ENCODE measurements around the gene NR4A3. TPM values are rescaled to one million over a fixed set of nuclear protein-coding genes. Genes with fewer than 3 reads are reported as not detected.

NR4A3 gene
- total RNA-seq, 4 donors from 2014 or later, result 1.8 to 34.0 (median 3.8) TPM

- ATAC-seq, result no peak
- DNase-seq, result no peak
- Histone ChIP-seq H3K4me3 (no peak overlapping the region), H3K4me1 (no peaks in the 10 kb centered on the region), H3K9me3 (no peaks in the 10 kb centered on the region), H3K27me3 (no peaks in the 10 kb centered on the region), H3K36me3 (peaks cover 0 to 3% of the 10 kb centered on the region in 2 donors), H3K27ac (no peak overlapping the region)
- no peak for TF ChIP-seq POLR2A (IDR thresholded peaks at IDR 0.05)
- no peak for TF ChIP-seq CTCF (IDR thresholded peaks at IDR 0.05 in 4 of 5, conservative IDR thresholded peaks at IDR 0.05 in 1 of 5)
- in situ Hi-C loops (cut with MboI; ENCODE audit: low sequenced_read_pairs in 4 of 4), result no loop called here
- intact Hi-C loops (cut with DNase I; ENCODE audit: low total_unique reads), result no loop called here
These were observed 47.2 kb downstream of the NR4A3 start for GRCh38 chr9:99868845-99869244.

- no peaks in the 10 kb centered on the region for H3K4me1 ChIP-seq
- in situ Hi-C loops (cut with MboI; ENCODE audit: low sequenced_read_pairs in 4 of 4) (no loop called here), intact Hi-C loops (cut with DNase I; ENCODE audit: low total_unique reads) (no loop called here)
- H3K4me3 ChIP-seq, result no peak overlapping the region
- no peak overlapping the region for H3K27ac ChIP-seq
- no peak for ATAC-seq
- DNase-seq, result no peak
- H3K36me3 ChIP-seq, result no peaks in the 10 kb centered on the region
- no peaks in the 10 kb centered on the region for H3K27me3 ChIP-seq
- no peaks in the 10 kb centered on the region for H3K9me3 ChIP-seq
- TF ChIP-seq POLR2A (IDR thresholded peaks at IDR 0.05) (no peak), CTCF (IDR thresholded peaks at IDR 0.05 in 4 of 5, conservative IDR thresholded peaks at IDR 0.05 in 1 of 5) (no peak)
These were observed 48.4 kb downstream of the NR4A3 start for GRCh38 chr9:99870126-99870525.

GRCh38 chr9:99873531-99873930, 51.8 kb downstream of the NR4A3 start:
- H3K4me3 ChIP-seq, result no peak overlapping the region
- H3K4me1 ChIP-seq, result no peaks in the 10 kb centered on the region
- DNase-seq (no peak), ATAC-seq (no peak)
- TF ChIP-seq CTCF (IDR thresholded peaks at IDR 0.05 in 4 of 5, conservative IDR thresholded peaks at IDR 0.05 in 1 of 5), result no peak
- no peak overlapping the region for H3K27ac ChIP-seq
- in situ Hi-C loops (cut with MboI; ENCODE audit: low sequenced_read_pairs in 4 of 4), result no loop called here
- H3K27me3 ChIP-seq, result no peaks in the 10 kb centered on the region
- no peaks in the 10 kb centered on the region for H3K9me3 ChIP-seq
- intact Hi-C loops (cut with DNase I; ENCODE audit: low total_unique reads), result no loop called here
- H3K36me3 ChIP-seq, result no peaks in the 10 kb centered on the region

GRCh38 chr9:99873943-99874584, 52.4 kb downstream of the NR4A3 start:
- TF ChIP-seq CTCF (IDR thresholded peaks at IDR 0.05 in 4 of 5, conservative IDR thresholded peaks at IDR 0.05 in 1 of 5) (no peak), POLR2A (IDR thresholded peaks at IDR 0.05) (no peak)
- no peaks in the 10 kb centered on the region for H3K4me1 ChIP-seq
- in situ Hi-C loops (cut with MboI; ENCODE audit: low sequenced_read_pairs in 4 of 4) (no loop called here), intact Hi-C loops (cut with DNase I; ENCODE audit: low total_unique reads) (no loop called here)
- H3K4me3 ChIP-seq, result no peak overlapping the region
- ATAC-seq (no peak), DNase-seq (no peak)
- H3K27ac ChIP-seq, result no peak overlapping the region
- H3K27me3 ChIP-seq, result no peaks in the 10 kb centered on the region
- no peaks in the 10 kb centered on the region for H3K9me3 ChIP-seq
- no peaks in the 10 kb centered on the region for H3K36me3 ChIP-seq

GRCh38 chr9:99876190-99876589, 54.5 kb downstream of the NR4A3 start:
- no peaks in the 10 kb centered on the region for H3K9me3 ChIP-seq
- in situ Hi-C loops (cut with MboI; ENCODE audit: low sequenced_read_pairs in 4 of 4), result no loop called here

More at GRCh38 chr9:99876190-99876589, 54.5 kb downstream of the NR4A3 start:
- ATAC-seq, result no peak
- no peak for TF ChIP-seq CTCF (IDR thresholded peaks at IDR 0.05 in 4 of 5, conservative IDR thresholded peaks at IDR 0.05 in 1 of 5)
- TF ChIP-seq POLR2A (IDR thresholded peaks at IDR 0.05), result no peak
- Histone ChIP-seq H3K36me3 (no peaks in the 10 kb centered on the region), H3K27me3 (no peaks in the 10 kb centered on the region), H3K27ac (no peak overlapping the region), H3K4me3 (no peak overlapping the region), H3K4me1 (no peaks in the 10 kb centered on the region)
- intact Hi-C loops (cut with DNase I; ENCODE audit: low total_unique reads), result no loop called here
- no peak for DNase-seq

Measured in gastrocnemius medialis (tissue), 4 donors.